ENCODE measurements around the gene ANKRD11.

- TF ChIP-seq CTCF (IDR thresholded peaks at IDR 0.05; ENCODE audit: insufficient read depth, low read length, poor library complexity, severe bottlenecking), result no peak
- TF ChIP-seq EZH2phosphoT487 (conservative IDR thresholded peaks at IDR 0.05; ENCODE audit: low read length), result no peak
These were observed 107.0 kb downstream of the ANKRD11 start for GRCh38 chr16:89383095-89384003.

Data from SU-DHL-6 (cell line).